Sciatic nerve (tissue), 2 donors: ENCODE results near the gene BRAT1. TPM values are rescaled to one million over a fixed set of nuclear protein-coding genes. Genes with fewer than 3 reads are reported as not detected.

Experiments used
- ATAC-seq: fragments of 200-7000 bp; cut with Tn5 transposase; one replicate; pipeline ENCODE4 v1.9.1; 2020; ENCODE audit warnings: mild to moderate bottlenecking, moderate library complexity
- DNase-seq: peaks from one replicate; pipeline ENCODE4 v3.0.0-alpha.2; 2020; ENCODE audit warnings: low spot score
- intact Hi-C: fragments of 100-400 bp; cut with DNase I; formaldehyde crosslinking; loops from one replicate; pipeline ENCODE4 v1.14.2; 2022
- total RNA-seq: library from RNA; stranded (reverse); fragmentation: NEBNext Ultra II Directional; extraction: Animal tissue kit (Norgen Biotek cat#: 25700); gene quantifications from one replicate; pipeline ENCODE4 v1.2.1, GENCODE V29; 2021
- donor health status: DM: no; HTN: no; CAD: no.
- donor health status: DM: no; HTN: no; CAD: no.

The BRAT1 gene
- total RNA-seq, 1 donor from 2014 or later = 22.0 TPM

DNA sequence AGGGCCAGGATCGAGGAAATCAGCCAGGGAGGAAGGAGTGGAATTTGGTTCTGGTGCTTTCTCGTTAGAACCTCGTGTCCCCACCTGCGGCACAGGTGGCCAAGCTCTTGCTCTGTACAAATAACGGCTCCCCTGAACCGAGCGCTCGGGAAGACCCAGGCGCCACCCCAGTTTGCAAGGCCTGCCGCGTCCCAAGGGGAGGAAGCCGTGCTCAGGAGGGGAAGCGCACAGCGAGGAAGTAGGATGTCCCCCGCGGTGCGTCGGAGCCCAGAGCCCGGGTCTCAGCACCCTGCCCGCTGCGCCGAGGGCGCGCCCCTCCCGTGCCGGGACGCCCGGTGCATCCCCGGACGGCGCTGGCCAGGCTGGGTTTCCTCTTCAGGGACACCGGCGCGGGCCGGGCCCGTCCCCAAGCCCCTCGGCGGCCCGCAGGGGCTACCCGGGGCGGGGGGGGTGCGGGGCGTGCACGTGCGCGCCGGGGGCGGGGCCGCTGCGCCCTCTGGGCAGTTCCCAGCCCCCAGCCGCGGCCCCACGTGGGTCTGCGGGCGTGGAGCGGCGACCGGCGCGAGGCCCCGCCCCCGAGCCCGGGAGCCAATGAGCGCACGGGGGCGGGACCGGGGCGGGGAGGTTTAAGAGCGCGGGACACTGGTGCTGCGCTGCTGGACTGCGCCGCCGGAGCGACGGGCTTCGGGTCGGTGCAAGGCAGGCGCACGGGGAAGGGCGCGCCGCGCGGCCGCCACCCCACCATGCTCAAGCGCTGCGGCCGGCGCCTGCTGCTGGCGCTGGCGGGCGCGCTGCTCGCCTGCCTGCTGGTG is 36.0 kb downstream of the BRAT1 start, which contains the start of gene LFNG:
LFNG (plus strand) TSS at position 656 of the 812 bp plus-strand sequence; CDS start at position 744, 88 bp downstream.
- DNase-seq = peak; percentile 92

DNA sequence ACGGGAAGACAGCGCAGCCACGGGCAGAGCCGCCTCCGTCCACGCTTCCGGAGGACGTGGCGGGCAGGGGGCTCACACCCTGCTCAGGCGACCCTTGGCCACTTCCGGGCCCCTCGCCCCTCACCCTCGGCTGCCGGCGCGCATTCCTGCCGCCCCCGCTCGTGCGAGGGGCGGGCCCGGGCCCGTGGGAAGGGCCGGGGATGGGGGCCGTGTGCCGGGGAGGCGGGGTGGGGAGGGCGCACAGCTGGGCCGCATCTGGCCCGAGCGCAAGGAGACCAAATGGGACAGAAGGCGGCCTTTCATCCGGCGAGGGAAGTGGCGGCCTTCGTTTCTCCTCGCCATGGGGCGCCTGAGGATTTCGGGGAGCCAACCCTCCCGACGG is 36.6 kb downstream of the BRAT1 start:
- DNase-seq = no peak
- no peak for ATAC-seq
- intact Hi-C loops = no loop called here

More for the DNA sequence above, 36.0 kb downstream of the BRAT1 start, which contains the start of gene LFNG:
- peak; percentile 90 for ATAC-seq
- intact Hi-C loops = no loop called here

DNA sequence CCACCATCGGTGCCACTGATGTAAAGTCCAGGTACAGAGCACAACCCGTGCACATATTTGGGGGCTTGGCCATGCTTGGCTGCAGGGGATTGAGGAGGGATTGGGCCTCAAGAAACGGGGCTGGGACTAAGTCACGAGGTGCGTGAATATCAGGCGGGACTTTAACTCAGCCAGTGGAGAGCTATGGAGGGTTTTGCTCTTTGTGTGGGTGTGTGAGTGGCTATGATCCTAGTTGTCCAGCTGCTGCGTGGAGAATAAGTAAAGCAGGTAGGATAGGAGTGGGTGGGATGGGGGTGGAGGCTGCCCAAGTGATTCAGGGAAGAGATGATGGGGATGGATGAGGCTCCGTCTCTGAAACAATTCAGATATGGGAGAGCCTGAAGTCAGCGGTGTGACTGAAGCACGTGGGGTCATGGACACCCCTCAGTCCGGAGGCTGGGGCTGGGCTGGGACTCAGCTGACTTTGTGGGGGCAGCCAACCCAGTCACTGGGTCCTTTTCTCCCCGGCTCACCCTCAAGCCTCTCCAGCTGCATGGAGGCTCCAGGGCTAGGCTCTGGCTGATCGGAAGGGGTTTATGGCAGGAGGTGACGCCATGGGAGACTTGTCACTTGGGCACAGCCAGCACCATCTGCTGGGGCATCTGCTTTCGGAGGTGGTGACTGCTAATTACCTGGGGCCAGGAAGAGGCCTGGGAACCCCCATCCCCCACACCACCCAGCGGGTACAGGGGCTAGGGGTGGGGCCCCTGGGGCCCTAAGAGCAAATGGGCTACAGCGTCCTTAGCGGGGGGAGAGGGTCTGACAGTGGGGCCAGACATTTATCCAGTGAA is 37.4 kb downstream of the BRAT1 start:
- DNase-seq = no peak
- intact Hi-C loops = no loop called here
- no peak for ATAC-seq

DNA sequence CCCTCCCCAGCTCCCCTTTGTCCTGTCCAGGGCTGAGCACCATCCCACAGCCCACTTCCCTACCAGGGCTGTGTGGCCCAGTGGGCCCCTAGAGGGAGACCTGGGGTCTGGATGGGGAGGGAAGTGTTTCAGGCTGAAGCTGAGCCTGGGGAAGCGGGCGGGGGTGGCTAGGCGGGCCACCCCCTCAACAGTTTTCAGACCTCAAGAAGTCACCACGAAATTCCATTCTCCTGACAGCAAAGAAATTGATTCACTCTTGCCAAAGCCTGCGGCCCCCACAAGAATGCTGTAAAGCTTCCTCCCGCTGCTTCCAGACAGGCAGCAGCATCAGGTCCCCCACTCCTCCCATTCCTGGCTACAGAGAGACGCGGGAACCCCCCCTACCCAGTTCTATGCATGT is 38.3 kb downstream of the BRAT1 start:
- intact Hi-C loops = no loop called here
- DNase-seq (no peak), ATAC-seq (no peak)

DNA sequence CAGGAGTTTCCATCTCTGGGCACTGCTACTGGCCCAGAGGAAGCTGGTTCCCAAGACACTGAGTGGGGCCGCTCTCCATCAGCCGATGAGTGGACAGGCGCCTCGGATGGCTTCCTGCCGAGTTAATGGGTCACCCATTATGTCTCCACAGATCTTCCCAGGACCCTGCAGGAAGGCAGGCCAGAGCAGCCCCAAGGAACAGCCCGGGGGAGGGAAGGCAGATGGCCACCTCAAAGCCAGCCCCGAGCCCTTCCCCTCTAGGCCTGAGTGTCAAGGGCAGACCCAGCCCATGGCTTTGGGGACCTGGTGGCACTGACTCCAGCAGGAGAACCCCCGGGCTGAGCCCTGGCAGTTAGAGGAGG is 39.1 kb downstream of the BRAT1 start:
- ATAC-seq = no peak
- intact Hi-C loops = no loop called here
- DNase-seq = no peak

DNA sequence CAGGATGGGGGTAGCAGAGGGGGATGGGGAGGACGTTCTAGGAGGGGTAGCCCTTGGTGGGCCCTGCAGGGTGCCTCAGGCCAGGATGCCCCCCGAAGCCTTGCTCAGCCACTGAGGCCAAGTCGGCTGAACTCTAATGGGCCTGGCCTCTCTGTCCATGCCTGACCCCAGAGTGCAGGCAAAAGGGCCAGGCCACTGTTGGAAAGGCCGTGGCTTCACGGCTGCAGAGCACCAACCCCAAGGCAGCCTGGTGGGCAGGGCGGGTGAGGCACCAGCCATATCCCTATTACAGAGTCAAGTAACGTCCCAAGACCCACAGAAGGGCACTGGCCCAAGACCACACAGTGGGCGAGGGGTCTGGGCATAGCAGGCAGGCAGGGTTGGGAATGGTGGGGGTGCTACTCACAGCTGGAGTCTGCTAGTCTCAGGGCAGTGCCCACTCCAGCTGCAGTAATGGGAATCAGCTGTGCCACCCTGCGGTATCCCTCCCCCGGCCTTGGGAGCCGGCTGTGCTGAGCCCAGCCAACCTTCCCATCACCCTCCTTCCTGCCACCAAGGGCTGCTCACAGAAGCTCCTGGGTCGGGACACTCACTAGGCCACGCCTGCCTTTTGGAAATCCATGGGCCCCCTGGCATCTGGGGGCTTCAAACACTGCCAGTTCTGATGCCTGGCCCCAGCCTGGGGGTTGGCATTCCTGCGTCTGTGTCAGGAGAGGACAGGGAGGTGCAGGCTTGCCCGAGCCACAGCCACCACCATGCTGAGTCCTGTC is 39.7 kb downstream of the BRAT1 start:
- DNase-seq = no peak
- intact Hi-C loops = no loop called here
- no peak for ATAC-seq

DNA sequence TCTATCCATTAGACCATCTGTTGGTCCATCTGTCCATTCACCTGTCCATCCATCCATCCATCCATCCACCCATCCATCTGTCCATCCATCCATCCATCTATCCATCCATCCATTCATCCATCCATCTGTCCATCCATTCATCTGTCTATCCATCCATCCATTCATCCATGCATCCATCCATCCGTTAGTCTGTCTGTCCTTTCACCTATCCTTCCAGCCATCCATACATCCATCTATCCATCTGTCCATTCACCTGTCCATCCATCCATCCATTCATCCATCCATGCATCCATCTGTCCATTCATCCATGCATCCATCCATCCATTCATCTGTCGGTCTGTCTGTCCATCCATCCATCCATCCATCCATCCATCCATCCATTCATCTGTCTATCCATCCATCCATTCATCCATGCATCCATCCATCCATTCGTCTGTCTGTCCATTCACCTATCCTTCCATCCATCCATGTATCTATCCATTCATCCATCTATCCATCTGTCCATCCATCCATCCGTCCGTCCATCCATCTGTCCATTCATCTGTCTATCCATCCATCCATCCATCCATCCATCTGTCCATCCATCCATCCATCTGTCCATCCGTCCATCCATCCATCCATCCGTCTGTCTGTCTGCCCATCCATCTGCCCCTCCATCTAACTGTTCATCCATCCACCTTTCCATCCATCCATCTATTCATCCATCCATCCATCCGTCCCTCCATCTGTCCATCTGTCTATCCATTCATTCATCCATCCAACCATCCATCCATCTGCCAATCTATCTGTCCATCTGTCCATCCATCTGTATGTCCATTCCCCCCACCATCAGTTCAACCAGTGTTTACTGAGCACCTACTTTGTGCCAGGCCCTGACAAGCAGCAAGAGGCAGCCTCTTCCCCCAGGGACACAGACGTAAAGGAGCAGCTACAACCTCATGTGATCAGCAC is 40.6 kb downstream of the BRAT1 start:
- no peak for DNase-seq
- intact Hi-C loops = no loop called here
- ATAC-seq = no peak

DNA sequence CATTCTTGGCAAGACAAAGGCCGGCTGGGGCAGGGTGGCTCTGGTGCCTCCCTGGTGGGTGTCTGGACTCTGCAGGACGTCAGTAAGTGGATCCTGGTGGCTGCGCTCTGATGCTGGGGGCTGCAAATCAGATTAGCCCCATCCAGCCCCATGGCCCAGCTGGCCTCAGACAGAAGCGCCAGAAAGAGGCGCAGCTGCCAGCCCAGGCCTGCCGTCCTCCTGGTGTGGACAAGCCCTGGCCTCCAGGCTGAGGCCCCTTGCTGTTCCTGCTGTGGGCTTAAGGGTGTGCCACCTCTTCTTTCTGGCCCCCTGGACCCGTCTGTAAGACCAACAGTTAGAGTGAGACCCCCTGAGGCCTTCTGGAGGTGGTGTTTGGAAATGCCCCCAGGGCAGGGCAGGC is 41.6 kb downstream of the BRAT1 start:
- no peak for DNase-seq
- intact Hi-C loops = no loop called here
- ATAC-seq = no peak

DNA sequence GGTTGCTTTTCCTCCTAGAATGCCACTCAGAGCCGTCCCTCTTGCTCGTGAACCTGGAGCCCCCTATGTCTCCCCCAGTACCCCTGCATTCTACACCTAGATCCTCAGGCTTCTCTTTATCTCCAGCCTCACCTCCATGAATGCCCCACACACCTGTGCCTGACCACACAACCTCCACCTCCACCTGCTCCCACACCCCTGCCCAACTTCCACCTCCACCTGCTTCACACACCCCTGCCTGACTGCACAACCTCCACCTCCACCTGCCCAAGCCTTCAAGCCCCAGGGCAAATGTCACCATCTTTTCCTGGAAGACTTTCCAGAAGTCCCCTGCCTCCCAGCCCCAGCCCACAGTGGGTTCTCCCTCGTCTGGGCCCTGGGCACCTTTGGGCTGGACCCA is 42.6 kb downstream of the BRAT1 start:
- no peak for ATAC-seq
- DNase-seq = no peak
- intact Hi-C loops = no loop called here

DNA sequence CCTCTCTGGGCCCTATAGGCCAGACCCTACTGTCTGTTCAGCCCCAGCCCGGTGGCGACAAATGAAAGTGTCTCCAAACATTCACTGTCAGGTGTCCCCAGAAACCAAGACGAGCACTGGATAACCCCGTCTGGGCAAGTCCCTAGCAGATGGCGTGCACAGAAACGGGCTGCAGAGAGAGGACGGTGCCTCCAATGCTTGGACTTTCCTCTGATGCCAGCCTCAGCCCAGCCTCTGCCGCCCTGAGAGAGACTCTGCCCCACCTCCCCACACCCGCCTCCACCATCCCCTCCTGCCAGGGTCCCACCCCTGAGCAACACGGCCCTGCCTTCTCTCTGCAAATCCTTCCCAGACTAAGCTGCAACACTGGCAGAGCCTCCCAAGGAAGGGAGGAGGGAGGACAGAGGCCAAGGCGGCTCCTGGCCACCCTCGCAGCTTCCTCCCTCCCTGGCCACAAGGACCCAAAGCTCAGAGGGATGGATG is 43.1 kb downstream of the BRAT1 start:
- intact Hi-C loops = no loop called here
- ATAC-seq (no peak), DNase-seq (no peak)

DNA sequence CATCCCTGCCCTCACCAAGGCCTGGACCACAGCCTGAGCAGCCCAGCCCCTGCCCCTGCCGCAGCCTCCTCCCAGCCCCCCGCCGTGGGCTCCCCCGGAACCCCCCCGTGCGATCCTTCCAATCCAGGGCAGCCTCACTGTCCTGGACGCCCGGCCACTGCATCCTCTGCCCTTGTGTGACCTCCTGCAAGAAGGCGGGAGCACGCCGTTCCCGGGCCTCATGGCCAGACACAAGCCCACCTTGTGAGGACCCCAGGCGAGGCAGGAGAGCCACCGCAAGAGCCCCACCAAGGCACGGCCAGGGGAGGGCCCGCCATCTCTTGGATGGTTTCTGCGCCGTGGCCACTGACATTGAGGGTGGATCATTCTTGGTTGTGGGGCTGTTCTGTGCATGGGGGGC is 43.6 kb downstream of the BRAT1 start:
- intact Hi-C loops = no loop called here
- ATAC-seq = no peak
- no peak for DNase-seq

DNA sequence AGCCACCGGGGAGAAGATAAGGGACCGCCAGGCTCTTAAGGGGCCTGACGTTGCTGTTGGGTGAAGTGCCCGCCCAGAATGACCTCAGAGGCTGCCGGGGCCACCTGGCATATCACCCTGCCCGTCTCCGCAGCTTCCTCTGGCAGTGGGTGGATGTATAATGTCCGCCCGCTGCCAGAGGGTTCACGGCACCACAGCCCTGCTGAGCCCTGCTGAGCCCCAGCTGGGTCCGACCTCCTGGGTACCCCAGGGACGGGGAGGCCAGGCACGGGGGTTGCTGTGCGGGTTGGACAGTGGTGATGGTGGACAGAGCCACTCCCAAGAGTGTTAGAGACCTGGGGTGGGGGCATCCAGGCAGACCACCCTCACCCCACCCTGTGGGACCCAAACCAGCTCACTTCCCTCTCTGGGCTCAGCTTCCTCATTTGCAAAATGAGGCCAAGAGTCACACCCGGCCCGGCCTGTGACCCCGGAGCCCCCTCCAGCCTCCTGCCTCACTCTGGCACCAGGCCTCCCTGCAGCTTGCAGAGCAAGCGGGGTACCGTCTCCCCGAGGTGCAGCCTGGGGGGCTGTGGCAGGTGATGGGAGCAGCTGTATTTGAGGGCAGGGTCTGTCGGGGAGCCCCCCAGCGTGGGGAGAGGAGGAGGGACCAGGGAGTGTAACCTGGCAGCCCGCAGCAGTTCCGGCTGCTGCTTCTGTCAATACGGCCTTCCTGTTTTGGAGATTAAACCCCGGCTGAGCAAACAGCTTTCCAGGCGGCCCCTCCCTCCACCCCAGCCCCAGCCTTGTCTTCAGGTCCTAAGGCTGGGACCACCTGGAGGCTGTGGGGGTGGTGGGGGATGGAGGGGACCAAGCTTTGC is 44.2 kb downstream of the BRAT1 start:
- no peak for DNase-seq
- ATAC-seq = peak; percentile 4
- intact Hi-C loops = no loop called here

DNA sequence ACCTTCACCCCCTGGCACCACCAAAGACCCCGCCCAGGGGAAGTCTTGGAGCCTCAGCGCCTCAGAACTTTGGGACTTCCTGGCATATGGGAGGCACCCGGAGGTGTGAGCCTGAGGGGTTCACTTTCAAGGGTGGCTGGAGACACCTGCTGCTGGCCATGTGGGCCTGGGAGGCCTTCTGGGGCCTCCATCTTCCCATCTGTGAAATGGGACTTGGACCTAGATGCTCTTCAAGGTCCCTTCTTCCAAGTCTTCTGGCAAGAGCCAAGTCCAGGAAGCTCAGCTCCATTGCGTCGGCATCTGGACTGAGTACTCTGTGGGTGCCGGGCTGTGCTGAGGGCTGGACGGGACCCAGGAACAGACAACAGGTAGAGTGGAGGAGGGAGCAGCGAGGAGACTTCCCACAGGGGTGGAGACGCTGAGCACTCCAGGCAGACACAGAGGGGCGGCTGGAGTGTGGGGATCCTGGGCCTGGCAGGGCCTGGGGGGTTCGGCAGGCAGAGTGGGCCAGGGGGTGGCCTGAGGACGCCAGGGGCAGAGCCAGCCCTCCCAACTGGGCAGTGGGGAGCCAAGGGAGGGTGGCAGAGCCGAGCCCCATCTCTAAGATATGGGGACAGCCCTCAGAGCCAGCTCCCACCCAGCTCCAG is 45.1 kb downstream of the BRAT1 start:
- DNase-seq (no peak), ATAC-seq (no peak)
- intact Hi-C loops = no loop called here

DNA sequence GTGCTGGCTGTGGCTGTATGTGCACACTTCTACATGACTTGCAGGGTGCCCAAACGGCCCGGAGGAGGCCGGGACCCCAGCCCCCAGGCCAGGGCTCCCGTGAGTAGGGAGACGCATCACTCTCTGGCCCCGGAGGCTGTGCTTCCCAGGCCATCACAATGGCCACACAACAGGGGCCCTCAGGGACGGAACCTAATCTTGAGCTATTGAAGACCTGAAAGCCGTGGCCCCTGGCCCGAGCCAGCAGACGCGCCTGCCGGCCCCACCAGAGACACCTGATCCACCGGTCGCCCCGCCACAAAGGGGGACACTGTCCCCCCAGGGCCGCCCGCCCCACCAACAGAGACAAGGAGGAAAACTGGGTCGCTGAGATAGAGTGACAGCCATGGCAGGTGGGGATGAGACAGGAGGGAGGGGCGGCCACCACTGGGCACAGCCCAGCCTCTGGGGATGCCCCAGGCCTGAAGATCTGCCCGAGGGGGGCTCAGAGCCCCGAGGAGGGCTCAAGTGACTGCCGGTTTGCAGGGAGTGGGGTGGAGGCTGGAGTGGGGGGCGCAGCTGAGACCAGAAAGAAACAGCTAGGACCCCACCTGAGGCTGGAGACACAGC is 45.9 kb downstream of the BRAT1 start:
- intact Hi-C loops = no loop called here
- no peak for ATAC-seq
- DNase-seq = no peak

DNA sequence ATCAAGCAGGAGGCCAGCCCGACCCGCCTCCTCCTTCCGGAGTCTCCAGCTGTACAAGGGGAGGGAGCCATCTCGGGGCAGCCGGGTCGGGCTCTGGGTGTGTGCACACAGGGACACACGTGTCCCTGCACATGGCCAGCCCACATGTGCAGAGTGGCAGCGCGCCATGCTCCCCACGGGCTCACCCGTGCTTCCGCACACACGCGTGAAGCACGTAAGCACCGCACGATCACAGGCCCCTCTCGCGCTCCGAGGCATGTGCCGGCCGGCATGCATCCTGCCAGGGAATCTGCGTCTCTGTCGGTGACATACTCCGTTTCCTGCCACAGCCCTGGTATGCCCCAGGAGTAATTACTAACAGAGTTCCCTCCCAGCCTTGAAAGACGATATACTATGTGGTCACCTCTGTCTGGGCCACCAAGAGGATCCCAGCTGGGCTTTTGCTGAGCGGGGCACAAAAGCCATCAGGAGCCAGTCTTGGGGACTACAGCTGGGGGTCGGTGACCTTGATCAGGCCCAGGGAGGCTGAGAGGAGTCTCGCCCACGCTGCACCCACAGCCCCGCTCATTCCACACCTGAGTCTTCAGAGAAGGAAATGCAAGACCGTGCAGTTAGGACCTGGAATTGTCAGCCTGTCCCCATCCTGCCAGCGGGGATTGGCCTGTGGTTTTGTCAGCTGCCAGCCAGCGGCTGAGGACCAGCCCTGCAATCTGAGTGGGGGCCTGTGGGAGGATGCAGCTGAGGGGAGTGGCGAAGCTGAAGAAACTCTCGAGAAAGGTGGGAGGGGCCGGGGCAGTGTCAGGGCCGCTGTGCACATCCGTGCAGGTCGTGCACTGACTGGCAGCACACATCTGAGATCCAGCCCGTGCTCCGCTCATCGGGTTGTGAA is 46.8 kb downstream of the BRAT1 start:
- peak; percentile 83 for DNase-seq
- intact Hi-C loops = no loop called here

DNA sequence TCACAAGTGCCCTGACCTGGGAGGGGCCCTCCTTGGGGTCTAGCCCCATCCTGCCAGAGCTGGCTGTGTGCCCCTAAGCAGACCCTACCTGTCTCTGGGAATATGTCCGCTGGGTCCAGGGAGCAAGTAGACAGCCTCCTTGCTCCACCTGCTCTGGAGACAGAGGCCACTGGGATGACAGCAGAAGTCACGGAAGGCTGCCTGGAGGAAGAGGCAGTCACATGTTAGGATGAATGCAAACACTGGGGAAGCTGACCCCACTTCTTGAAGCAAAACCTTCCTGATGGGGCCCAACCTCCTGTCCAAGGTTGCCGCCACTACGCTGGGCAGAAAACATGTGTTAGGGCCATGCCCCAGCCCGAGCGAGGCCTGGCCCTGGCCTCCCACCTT is 47.4 kb downstream of the BRAT1 start:
- ATAC-seq (no peak), DNase-seq (no peak)
- intact Hi-C loops = no loop called here

More for the DNA sequence above, 46.8 kb downstream of the BRAT1 start:
- peak; percentile 82 for ATAC-seq
